Endodermal cell (in vitro differentiated cells): Measurements from ENCODE around the gene SLC2A1. TPM values are rescaled to one million over a fixed set of nuclear protein-coding genes. Genes with fewer than 3 reads are reported as not detected.

Experiments
- DNase-seq: peaks from one replicate; pipeline ENCODE4 v3.0.0-alpha.2; 2017
- H3K27ac ChIP-seq: 2 replicates; pipeline ENCODE4 v1.5.1; 2013; ENCODE audit warnings: mild to moderate bottlenecking, low read depth, low read length, moderate library complexity
- H3K27me3 ChIP-seq: 2 replicates; pipeline ENCODE4 v1.6.1; 2013; ENCODE audit warnings: mild to moderate bottlenecking, low read length, moderate library complexity; ENCODE audit not compliant: insufficient read depth, control insufficient read depth, poor library complexity, severe bottlenecking
- H3K36me3 ChIP-seq: 2 replicates; pipeline ENCODE4 v1.7.0; 2013; ENCODE audit warnings: mild to moderate bottlenecking, low read length, moderate library complexity; ENCODE audit not compliant: control insufficient read depth, insufficient read depth
- H3K4me1 ChIP-seq: one replicate; pipeline ENCODE4 v1.7.0; 2013; ENCODE audit warnings: low read length; ENCODE audit not compliant: control insufficient read depth, insufficient read depth
- H3K4me3 ChIP-seq: 2 replicates; pipeline ENCODE4 v1.5.1; 2013; ENCODE audit warnings: mild to moderate bottlenecking, low read length, moderate library complexity
- H3K9ac ChIP-seq: 2 replicates; pipeline ENCODE4 v1.6.1; 2013; ENCODE audit warnings: mild to moderate bottlenecking, low read length, moderate library complexity; ENCODE audit not compliant: poor library complexity, severe bottlenecking; ENCODE audit errors: extremely low read depth
- H3K9me3 ChIP-seq: 2 replicates; pipeline ENCODE4 v1.6.1; 2013; ENCODE audit warnings: mild to moderate bottlenecking, low read length, moderate library complexity; ENCODE audit not compliant: control insufficient read depth
- H3K27ac Mint-ChIP-seq: 2 replicates; pipeline ENCODE4 v1.8.0; 2020; ENCODE audit warnings: mixed read lengths
- H3K27me3 Mint-ChIP-seq: 2 replicates; pipeline ENCODE4 v1.8.0; 2021; ENCODE audit warnings: mild to moderate bottlenecking, mixed read lengths; ENCODE audit not compliant: insufficient read depth
- H3K36me3 Mint-ChIP-seq: 2 replicates; pipeline ENCODE4 v1.8.0; 2020; ENCODE audit warnings: low read depth, mixed read lengths
- H3K4me1 Mint-ChIP-seq: 2 replicates; pipeline ENCODE4 v1.8.0; 2020; ENCODE audit warnings: mixed read lengths
- H3K4me3 Mint-ChIP-seq: 2 replicates; pipeline ENCODE4 v1.8.0; 2020; ENCODE audit warnings: mild to moderate bottlenecking, moderate library complexity, mixed read lengths
- H3K9me3 Mint-ChIP-seq: 2 replicates; pipeline ENCODE4 v1.8.0; 2020; ENCODE audit warnings: mild to moderate bottlenecking, mixed read lengths
- WGBS, 2 experiments: methylation state at CpG; one replicate each; pipeline versions ENCODE4 v1.1.5 to v1.1.7; 2013; ENCODE audit warnings: missing lambda C conversion rate in 2 of 2, mixed read lengths in 1 of 2; ENCODE audit not compliant: insufficient coverage in 1 of 2, insufficient read length in 1 of 2; 5-methylcytosine and 5-hydroxymethylcytosine counted together
- total RNA-seq, 2 donors: library from RNA; stranded (reverse); fragmentation: NEBNext Ultra II Directional in 1 of 2; extraction: Animal tissue kit (Norgen Biotek cat#: 25700) in 1 of 2; gene quantifications; 2 replicates in 1 of 2; 3 replicates in 1 of 2; pipeline ENCODE4 v1.2.1, GENCODE V29; 2021
- TF ChIP-seq, protein P1 (sequence below): fragments of 200-600 bp; sonication (generic); conservative IDR thresholded peaks from 2 replicates; pipeline ENCODE4 v1.5.0; 2021; ENCODE audit warnings: antibody characterized with exemption, mild to moderate bottlenecking

SLC2A1 gene
- total RNA-seq, 2 donors from 2014 or later = 42.5 to 69.7 TPM

DNA sequence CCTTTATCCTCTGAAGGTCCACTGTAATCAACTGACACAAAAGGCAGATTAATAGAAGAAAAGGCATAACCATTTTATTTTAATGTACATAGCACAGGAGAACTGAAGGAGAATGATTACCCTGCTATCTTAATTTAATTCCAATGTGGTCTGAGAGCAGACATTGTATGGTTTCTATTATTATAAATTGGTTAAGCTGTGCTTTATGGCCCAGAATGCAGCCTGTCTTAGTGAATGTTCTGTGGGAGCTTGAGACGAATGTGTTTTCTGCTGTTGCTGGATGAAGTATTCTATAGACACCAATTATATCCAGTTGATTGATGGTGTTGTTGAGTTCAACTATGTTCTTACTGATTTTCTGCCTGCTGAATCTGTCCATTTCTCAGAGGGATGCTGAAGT, 25.0 kb upstream of the SLC2A1 start:
- Histone ChIP-seq H3K9me3 (no peaks in the 10 kb centered on the region), H3K4me1 (peaks cover 9% of the 10 kb centered on the region), H3K36me3 (no peaks in the 10 kb centered on the region), H3K27ac (no peak overlapping the region), H3K9ac (no peak overlapping the region), H3K4me3 (no peak overlapping the region), H3K27me3 (no peaks in the 10 kb centered on the region)
- peaks cover 4% of the 10 kb centered on the region for H3K27me3 Mint-ChIP-seq
- peaks cover 27% of the 10 kb centered on the region for H3K4me1 Mint-ChIP-seq
- H3K9me3 Mint-ChIP-seq = no peaks in the 10 kb centered on the region
- no peak overlapping the region for H3K4me3 Mint-ChIP-seq
- no peak overlapping the region for H3K27ac Mint-ChIP-seq
- DNase-seq = no peak
- WGBS, 2 experiments = 100% methylated on average over 1 of the region's 1 CpG; no CpG with 5 or more reads in 1 of the 2 experiments
- TF ChIP-seq, protein P1, sequence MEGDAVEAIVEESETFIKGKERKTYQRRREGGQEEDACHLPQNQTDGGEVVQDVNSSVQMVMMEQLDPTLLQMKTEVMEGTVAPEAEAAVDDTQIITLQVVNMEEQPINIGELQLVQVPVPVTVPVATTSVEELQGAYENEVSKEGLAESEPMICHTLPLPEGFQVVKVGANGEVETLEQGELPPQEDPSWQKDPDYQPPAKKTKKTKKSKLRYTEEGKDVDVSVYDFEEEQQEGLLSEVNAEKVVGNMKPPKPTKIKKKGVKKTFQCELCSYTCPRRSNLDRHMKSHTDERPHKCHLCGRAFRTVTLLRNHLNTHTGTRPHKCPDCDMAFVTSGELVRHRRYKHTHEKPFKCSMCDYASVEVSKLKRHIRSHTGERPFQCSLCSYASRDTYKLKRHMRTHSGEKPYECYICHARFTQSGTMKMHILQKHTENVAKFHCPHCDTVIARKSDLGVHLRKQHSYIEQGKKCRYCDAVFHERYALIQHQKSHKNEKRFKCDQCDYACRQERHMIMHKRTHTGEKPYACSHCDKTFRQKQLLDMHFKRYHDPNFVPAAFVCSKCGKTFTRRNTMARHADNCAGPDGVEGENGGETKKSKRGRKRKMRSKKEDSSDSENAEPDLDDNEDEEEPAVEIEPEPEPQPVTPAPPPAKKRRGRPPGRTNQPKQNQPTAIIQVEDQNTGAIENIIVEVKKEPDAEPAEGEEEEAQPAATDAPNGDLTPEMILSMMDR = no peak
- H3K36me3 Mint-ChIP-seq = no peaks in the 10 kb centered on the region

DNA sequence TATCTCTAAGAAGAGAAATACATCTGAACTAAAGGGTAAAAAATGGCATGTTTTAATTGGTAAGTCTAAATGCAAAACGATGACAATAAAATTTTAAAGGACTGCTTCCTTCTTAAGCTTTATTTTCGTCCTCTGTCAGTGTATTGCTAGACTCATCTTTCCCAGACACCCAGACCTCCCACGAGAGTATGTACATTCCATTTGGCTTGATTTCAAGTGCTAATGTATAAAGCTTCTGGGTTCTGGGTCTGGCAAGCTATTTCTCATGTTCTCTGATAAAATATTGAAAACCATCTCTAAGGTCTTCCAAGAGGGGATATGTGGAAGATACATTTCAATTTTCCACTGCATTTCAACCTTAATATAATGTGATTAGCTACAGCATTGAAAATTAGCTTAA, 24.6 kb upstream of the SLC2A1 start:
- no peak overlapping the region for H3K27ac ChIP-seq

DNA sequence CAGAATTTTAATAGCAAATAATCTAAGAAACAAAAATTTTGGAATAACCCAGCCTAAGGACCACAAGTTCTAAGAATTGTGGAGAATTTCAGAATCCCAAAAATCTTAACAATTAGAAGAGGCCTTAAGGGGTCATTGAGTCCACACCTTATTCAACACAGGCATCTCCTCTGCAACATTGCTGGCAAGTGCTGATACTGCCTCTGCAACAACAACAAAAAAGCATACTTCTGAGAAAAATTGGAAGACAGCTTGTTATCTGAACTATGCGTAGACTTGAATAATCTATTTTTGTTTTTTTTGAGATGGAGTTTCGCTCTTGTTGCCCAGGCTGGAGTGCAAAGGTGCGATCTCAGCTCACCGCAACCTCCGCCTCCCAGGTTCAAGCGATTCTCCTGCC, 24.0 kb upstream of the SLC2A1 start:
- Histone ChIP-seq H3K9ac (no peak overlapping the region), H3K4me3 (no peak overlapping the region), H3K27ac (no peak overlapping the region), H3K4me1 (peaks cover 14% of the 10 kb centered on the region), H3K9me3 (no peaks in the 10 kb centered on the region), H3K27me3 (no peaks in the 10 kb centered on the region), H3K36me3 (no peaks in the 10 kb centered on the region)
- H3K36me3 Mint-ChIP-seq = no peaks in the 10 kb centered on the region
- peaks cover 33% of the 10 kb centered on the region for H3K4me1 Mint-ChIP-seq
- 73 to 78% methylated on average over 4 to 6 of the region's 6 CpGs for WGBS, 2 experiments
- H3K4me3 Mint-ChIP-seq = no peak overlapping the region
- TF ChIP-seq, protein P1 = no peak
- peaks cover 4% of the 10 kb centered on the region for H3K27me3 Mint-ChIP-seq
- DNase-seq = no peak
- no peaks in the 10 kb centered on the region for H3K9me3 Mint-ChIP-seq
- H3K27ac Mint-ChIP-seq = no peak overlapping the region

More for the DNA sequence above, 24.6 kb upstream of the SLC2A1 start:
- Histone ChIP-seq H3K9me3 (no peaks in the 10 kb centered on the region), H3K36me3 (no peaks in the 10 kb centered on the region), H3K4me3 (no peak overlapping the region), H3K4me1 (peaks cover 13% of the 10 kb centered on the region), H3K9ac (no peak overlapping the region), H3K27me3 (no peaks in the 10 kb centered on the region)
- H3K4me1 Mint-ChIP-seq = peaks cover 31% of the 10 kb centered on the region
- WGBS, 2 experiments = 91 to 100% methylated on average over 3 of the region's 3 CpGs
- H3K9me3 Mint-ChIP-seq = no peaks in the 10 kb centered on the region
- no peak overlapping the region for H3K27ac Mint-ChIP-seq
- H3K4me3 Mint-ChIP-seq = no peak overlapping the region
- H3K27me3 Mint-ChIP-seq = peaks cover 4% of the 10 kb centered on the region
- DNase-seq = no peak
- no peaks in the 10 kb centered on the region for H3K36me3 Mint-ChIP-seq
- TF ChIP-seq, protein P1 = no peak
